Epithelial cell of esophagus (primary cell): ENCODE data around the gene DNAJC10.

Source experiments
- DNase-seq: peaks from one replicate; pipeline ENCODE4 v3.0.0; 2010; ENCODE audit warnings: low read depth
- H3K4me3 ChIP-seq: 2 replicates; pipeline ENCODE4 v1.5.1; 2011; ENCODE audit warnings: mild to moderate bottlenecking, low read length, control low read depth
- CTCF ChIP-seq: IDR thresholded peaks from 2 replicates; pipeline ENCODE4 v1.5.1; 2011; ENCODE audit warnings: low read depth, mild to moderate bottlenecking, low read length, control low read depth, inconsistent platforms; ENCODE audit not compliant: insufficient read depth; ENCODE audit errors: missing control alignments

DNAJC10 gene

GRCh38 chr2:182824056-182824766 is 108.2 kb downstream of the DNAJC10 start:
- no peak for DNase-seq
- H3K4me3 ChIP-seq: no peak overlapping the region
- TF ChIP-seq CTCF: no peak

GRCh38 chr2:182824767-182825158 is 108.7 kb downstream of the DNAJC10 start:
- TF ChIP-seq CTCF: no peak
- H3K4me3 ChIP-seq: no peak overlapping the region
- DNase-seq: no peak

GRCh38 chr2:182826064-182826463 is 110.0 kb downstream of the DNAJC10 start:
- DNase-seq: no peak
- TF ChIP-seq CTCF: no peak
- no peak overlapping the region for H3K4me3 ChIP-seq

GRCh38 chr2:182826496-182826895 is 110.4 kb downstream of the DNAJC10 start:
- no peak overlapping the region for H3K4me3 ChIP-seq
- no peak for DNase-seq
- no peak for TF ChIP-seq CTCF

GRCh38 chr2:182827182-182827879 is 111.3 kb downstream of the DNAJC10 start:
- no peak for DNase-seq
- no peak overlapping the region for H3K4me3 ChIP-seq
- TF ChIP-seq CTCF: no peak

GRCh38 chr2:182831101-182831500 is 115.0 kb downstream of the DNAJC10 start:
- no peak overlapping the region for H3K4me3 ChIP-seq
- no peak for TF ChIP-seq CTCF
- no peak for DNase-seq
